ENCODE data around the gene AHSG.
A peak's percentile ranks its signal among the peaks of the same experiment; 100 is the strongest.

The AHSG gene

DNA sequence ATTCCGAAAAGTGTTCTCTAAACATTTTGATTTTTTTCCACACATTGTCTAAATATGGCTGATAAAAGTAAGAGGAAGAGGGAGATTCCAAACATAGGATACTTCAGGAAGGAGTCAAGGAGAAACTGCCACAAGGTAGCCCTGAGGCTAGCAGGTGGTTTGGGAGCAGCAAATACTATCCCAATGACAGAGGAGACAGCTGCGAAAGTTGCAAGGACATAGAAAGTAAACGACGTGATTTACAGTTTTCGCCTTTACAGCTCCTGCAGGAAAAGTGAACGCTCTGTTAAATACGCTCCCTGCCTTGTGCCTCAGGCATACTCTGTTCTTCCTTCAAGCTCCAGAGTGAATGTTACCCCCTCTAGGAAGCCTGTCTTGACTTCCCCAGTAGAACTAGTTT lies 23.7 kb downstream of the AHSG start:
- no peak for DNase-seq
- intact Hi-C loops (cut with DNase I) = no loop called here

DNA sequence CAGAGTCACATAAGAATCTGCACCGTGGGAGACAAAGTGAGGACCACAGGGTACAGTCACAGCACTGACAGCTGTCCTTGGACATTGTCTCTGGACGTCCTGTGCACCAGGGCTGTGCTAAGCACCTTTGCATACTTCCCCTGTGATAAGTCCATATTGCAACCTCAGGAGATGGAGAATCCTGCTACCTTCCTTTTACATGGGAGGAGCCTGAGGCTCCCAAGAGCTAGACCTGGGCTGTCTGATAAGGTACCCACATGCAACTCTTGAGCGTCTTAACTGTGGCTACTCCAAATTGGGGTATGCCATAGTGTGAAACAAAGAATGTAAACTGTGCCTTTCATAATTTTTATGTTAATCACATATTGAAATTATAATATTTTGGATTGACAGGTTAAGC lies 24.8 kb downstream of the AHSG start:
- intact Hi-C loops (cut with DNase I) = no loop called here
- DNase-seq = no peak

DNA sequence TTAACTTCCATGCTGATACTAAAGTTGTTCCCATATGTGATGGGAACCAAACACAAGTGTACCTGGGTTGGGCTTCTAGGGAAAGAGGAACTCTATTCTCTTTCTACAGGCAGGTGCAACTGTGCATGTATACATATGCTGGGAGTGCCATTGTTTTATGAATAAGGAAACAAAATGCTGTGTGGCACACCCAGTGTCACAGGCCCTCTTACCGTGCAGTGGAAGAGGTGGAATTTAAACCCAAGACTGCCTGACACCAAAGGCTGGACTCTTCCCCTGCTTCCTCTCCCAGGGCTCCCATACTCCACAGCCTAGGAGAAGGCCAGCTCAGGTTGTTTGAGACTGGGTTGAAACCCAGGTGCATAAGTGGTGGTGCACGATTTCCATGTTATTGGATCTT lies 25.4 kb downstream of the AHSG start:
- no peak for DNase-seq
- intact Hi-C loops (cut with DNase I) = no loop called here

DNA sequence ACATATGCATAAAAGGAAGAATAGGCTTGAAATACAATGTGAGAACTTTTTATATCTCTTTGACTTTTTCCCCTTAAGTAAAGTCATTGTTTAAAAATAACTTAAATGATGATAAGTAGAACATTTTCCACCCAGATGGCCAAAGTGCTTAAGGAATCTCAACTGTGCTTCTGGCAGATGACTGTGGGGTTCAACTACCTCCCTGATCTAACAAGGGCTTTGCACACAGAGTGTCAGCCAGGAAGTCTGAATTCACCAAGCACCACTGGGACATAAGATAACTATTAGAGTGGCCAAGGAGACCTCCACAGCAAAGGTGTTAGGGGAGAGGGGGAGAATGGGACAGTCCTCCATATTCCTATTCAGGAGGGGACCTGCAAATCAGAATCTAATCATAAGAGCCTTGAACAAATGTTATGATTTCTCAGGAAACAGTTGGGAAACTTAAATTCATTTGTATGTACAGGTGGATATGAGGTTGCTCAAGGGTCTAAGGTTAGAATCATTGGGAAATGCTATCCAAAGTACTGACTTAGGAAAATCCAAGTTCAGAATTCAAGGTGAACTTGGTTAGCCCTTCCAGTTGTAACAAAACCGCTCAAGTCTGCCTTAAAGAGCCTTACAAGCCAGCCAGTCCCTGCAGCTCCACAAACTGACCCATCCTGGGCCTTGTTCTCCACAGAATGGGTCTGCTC lies 27.1 kb downstream of the AHSG start, which contains the start of gene FETUB:
Gene FETUB (plus strand): TSS at position 622 of the 695 bp plus-strand sequence. CDS start 62 bp downstream, at position 684.
- intact Hi-C loops (cut with DNase I) = no loop called here

DNA sequence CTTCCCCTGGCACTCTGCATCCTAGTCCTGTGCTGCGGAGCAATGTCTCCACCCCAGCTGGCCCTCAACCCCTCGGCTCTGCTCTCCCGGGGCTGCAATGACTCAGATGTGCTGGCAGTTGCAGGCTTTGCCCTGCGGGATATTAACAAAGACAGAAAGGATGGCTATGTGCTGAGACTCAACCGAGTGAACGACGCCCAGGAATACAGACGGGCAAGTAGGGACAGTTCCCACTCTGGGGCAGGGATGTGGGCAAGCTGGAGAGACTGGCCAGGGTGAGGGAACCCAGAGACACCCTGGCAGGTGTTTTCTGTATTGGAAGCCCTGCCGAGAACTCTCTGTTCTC lies 27.6 kb downstream of the AHSG start:
- peak in 5 of 10 donors; percentile 21 to 85 (median 35) for DNase-seq
- intact Hi-C loops (cut with DNase I) = no loop called here

More for the DNA sequence above, 27.1 kb downstream of the AHSG start, which contains the start of gene FETUB:
- DNase-seq = no peak

DNA sequence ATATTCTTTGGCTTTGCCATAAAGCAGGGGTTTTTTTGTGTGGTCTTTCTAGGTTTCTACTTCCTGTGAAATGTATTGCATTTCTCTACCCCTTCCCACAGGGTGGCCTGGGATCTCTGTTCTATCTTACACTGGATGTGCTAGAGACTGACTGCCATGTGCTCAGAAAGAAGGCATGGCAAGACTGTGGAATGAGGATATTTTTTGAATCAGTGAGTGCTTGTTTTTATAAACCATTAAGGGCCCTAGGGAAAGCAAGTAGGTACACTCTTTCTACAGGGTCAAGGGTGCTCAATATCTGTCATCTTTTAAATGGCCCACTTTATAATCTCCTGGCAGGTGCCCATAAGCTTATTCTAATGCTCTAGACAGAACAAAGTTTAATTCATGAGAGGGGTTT lies 28.1 kb downstream of the AHSG start:
- intact Hi-C loops (cut with DNase I) = no loop called here
- no peak for DNase-seq

DNA sequence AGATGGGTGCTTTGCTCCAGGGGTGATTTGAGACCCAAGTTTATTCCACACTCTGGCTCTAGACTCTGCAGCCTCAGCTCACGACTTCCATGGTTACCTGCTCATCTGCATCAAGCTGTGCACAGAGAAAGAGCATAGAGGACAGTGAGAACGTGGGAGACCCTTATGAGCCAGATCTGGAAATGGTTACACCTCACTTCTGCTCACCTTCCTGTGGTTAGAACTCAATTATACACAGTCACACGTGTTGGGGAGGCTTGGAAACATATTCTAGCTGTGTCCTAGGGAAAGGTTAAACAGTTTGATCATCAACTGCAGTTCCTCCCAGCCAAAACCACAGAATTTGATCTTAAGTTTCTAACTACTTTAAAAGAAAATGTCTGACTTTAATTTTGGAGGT lies 29.2 kb downstream of the AHSG start:
- DNase-seq = no peak
- intact Hi-C loops (cut with DNase I) = no loop called here

DNA sequence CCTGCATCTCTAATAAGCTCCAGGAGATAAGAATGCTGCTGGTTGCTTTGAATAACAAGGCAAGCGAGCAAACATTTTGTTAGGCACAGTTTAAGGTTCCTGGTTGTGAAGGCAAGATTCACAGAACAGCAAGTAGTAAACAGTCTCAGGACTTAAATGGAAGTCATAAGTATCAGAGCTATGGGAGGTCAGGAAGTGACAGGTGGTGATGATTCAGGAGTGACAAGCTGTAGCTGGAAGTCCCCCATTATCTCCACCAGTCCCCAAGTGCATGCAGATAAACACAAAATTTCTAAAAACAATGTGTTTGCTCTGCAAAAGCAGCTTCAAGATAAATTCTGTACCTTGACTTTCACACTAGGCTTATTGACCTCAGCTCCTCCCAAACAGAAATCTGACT lies 30.6 kb downstream of the AHSG start:
- intact Hi-C loops (cut with DNase I) = no loop called here
- DNase-seq = no peak

DNA sequence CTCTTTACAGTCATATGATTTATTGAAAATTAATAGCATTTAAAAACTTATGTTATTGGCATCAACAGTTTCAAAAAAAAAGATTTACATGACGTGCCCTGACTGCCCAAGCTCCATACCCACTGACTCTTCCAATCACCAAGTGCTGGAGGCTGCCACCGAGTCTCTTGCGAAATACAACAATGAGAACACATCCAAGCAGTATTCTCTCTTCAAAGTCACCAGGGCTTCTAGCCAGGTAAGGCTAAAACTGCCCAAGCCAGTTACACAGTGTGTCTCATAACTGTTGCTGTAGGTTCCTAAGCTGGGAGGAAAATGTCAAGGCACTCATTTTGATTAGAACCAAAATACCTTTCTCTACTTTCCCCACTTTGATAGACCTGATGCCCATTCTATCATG lies 31.8 kb downstream of the AHSG start:
- no peak for DNase-seq
- intact Hi-C loops (cut with DNase I) = no loop called here

DNA sequence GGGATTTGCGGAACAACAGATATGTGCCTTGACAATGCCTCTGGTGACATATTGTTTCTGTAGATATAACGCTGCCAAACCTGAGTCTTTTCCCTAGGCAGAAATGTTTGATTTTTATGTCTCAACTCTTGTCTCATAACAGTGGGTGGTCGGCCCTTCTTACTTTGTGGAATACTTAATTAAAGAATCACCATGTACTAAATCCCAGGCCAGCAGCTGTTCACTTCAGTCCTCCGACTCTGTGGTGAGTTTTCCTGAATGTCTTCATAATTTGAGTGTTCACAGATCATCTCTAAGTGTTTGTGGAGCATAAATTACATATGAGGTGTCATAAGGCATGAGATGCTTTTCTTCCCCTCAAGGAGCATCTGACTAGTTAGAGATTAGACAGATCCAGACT lies 33.2 kb downstream of the AHSG start:
- DNase-seq = no peak
- intact Hi-C loops (cut with DNase I) = no loop called here

DNA sequence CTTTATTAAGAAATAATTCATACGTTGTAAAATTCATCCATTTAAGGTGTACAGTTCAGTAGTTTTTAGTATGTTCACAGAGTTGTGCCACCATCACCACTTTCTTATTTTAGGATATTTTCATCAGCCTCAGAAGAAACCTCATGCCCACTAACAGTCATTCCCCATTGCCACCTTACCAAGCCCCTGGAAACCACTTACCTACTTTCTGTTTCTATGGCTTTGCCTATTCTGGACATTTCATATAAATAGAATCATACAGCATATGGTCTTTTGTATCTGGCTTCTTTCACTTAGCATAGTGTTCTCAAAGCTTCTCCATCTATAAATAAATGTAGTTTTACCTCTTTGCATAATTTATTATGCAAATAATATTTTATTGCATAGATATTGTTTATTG lies 34.0 kb downstream of the AHSG start:
- intact Hi-C loops (cut with DNase I) = no loop called here
- DNase-seq = no peak

DNA sequence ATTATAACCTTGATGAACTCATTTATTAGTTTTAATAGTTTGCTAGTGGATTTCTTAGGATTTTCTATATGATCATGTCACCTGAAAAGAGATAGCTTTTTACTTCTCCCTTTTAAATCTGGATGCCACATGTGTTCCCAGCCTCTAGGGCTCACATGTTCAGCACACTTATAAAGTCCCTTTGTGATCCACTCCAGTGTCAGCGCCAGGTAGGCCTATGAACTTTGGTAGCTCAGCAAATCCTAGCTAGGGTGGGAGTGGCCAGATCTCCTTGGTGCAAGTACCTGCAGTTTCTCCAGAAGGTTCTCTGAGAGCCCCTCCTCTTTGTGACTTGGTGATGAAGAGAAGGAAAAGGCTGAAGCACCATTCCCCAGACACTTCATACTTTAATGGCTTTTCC lies 36.0 kb downstream of the AHSG start:
- intact Hi-C loops (cut with DNase I) = no loop called here
- no peak for DNase-seq

DNA sequence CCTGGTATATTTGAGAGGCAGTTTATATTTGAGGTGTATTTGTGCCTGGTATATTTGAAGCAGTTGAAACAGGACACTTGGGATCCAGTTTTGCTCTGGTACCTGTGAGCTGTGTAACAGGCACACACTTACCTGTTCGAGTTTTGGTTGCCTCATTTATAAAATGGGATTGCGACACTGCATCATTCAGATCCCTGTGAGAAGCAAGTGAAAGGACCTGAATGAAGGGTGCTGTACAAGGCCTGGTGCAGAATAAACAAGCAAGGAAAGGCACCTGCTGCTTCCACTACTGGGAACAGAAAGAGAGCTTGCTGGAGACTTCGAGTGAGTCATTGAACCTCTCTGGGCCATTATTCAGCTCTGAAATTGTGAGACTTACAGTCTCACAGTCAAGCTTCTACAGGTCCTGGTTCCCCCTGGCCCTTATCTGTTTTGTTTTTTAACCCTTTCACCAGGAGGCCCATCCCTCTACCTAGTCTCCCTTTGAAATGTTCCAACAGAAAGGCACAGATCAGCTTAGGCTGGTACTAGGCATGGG lies 38.9 kb downstream of the AHSG start:
- intact Hi-C loops (cut with DNase I) = no loop called here
- no peak for DNase-seq

DNA sequence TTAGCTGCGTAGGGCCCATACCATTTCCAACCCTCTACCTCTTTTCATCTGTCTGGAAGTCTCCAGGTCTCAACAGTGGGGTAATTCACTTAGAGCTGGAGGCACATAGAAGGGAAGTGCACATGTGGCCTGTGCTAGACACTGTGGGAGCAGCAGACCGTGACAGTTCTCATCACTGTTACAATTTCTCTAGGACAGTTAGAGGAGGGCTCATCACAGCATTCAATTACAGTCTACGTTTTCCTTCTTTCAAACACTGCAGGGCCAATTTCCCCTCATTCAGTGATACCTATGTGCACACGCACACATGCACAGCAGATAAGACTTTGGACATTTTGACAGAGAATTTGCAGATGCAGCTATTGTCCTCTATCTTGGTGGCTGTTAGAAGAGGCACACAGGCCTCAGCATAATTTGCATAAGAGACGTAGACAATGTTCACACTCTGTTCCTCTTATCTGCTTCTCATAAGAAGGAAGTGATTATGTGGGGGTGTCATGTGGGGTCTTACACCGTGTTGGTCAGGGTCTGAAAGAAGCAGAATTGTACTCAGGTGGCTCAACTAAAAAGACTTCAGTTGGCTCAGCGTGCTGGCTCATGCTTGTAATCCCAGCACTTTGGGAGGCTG lies 40.3 kb downstream of the AHSG start:
- DNase-seq = no peak
- intact Hi-C loops (cut with DNase I) = no loop called here

DNA sequence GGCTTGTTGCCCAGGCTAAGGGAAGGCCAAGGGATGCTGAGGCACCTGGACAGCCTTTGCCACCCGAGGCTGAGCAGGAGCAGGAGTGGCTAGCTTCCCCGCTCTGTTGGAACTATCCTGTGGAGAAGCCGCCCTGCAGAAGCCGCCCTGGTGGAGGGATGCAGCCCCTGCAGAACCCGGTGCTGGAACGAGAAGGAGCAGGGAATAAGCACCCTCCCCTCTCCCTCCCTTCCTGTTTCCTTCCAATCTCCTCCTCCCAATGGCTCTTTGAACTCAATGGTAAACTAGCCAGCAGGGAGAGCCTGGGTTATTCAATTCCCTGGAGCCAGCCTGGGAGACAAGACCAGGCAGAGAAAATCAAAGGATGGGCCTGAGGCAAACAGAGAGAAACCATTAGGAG lies 41.1 kb downstream of the AHSG start:
- intact Hi-C loops (cut with DNase I) = no loop called here
- no peak for DNase-seq

DNA sequence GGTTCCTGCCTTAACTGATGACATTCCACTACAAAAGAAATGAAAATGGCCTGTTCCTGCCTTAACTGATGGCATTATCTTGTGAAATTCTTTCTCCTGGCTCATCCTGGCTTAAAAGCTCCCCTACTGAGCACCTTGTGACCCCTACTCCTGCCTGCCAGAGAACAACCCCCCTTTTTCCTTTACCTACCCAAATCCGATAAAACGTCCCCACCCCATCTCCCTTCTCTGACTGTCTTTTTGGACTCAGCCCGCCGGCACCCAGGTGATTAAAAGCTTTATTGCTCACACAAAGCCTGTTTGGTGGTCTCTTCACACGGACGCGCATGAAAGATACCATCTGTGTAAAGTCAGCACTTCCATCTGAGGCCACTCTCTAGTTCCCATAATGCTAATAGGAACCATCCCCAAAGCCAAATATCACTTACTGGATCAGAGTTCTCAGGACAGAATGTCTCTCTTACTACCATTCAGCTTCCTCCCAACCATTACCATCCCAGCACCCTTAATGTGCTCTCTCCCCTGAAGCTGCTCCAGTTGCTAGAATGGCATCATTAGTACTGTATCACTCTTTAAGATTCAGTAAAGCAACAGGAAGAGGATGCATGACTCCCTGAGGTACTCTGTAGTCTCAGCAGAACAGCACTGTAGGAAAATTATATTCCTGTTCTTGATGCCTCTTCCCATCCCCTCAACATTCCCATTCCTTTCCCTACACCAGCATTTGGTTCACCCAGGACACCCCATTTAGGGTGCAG lies 50.7 kb downstream of the AHSG start:
- intact Hi-C loops (cut with DNase I) = no loop called here
- no peak for DNase-seq

DNA sequence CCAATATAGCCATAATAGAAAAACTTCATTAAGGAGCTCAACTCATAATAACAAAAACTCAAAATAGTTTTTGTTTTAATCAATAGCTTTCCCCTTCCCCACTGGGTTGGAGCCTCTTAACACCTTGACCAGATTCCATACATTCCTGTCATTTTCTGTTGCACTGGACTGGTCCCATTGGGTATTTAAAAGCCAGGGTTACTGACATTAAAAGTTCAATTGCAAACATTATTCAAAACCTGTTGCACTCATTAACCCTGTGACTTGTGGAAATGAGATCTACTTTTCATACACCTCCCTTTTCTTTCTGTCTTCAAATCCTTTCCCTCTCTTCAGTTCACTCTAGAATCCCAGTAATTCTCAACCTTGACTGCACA lies 51.2 kb downstream of the AHSG start:
- intact Hi-C loops (cut with DNase I) = no loop called here
- DNase-seq = no peak

DNA sequence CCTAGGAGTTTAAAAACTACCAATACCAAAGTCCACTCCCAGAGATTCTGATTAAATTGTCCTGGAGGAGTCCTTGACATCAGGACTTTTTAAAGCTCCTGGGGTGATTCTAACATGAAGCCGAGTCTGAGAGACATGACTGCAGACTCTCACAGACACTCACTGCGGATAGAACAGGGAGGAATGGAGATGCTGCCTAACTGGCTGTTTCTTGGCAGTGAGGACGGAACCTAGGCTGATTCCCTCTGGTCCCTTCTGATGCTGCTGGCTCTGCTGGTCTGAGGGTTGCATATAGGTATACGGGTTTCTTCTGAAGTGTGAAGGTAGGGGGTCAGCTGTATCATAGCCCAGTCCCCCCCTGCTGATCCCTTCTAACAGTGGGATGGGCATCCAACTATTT lies 51.6 kb downstream of the AHSG start:
- no peak for DNase-seq
- intact Hi-C loops (cut with DNase I) = no loop called here

DNA sequence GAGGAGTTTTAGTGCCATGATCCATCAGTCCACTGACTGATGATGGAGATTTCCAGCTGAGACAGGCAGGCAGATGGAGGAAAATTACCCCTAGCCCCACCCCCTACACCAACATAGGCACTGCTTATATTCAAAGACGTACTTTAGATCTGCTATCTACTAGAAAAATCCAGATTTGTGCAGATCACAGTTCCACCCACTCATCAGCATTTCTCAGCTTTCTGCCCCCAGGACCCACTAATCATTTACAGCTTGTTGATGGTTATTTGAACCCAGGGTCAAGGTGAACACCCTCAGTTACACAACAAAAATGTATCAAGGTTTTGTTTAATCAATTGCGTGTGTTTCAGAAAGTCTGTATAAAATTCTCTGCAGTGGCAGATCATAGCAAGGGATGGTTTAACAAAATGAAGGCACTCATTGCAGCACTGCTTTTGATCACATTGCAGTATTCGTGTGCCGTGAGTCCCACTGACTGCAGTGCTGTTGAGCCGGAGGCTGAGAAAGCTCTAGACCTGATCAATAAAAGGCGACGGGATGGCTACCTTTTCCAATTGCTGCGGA lies 52.8 kb downstream of the AHSG start, which contains the start of gene HRG:
Gene HRG (plus strand): TSS at position 390 of the 564 bp plus-strand sequence. CDS start 18 bp downstream, at position 408.
- intact Hi-C loops (cut with DNase I) = no loop called here
- no peak for DNase-seq

DNA sequence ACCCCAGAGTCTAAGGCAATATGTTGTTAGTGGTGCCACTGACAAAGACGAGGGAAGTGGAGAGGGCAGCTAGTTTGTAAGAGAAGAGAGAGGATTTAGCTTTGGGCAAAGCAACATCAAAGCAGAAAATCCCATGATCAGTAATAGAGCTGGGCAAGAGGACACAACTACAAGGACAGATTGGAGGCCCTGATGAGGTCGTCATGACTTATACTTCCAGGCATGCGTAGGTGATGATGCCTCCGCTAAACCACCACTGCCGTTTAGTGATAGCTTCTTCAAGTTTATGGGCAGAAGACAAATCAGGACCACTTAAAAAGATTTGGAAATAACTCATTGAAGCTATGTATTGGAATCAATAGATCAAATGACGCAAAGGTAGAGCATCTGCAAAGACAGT lies 55.6 kb downstream of the AHSG start:
- no peak for DNase-seq
- intact Hi-C loops (cut with DNase I) = no loop called here

DNA sequence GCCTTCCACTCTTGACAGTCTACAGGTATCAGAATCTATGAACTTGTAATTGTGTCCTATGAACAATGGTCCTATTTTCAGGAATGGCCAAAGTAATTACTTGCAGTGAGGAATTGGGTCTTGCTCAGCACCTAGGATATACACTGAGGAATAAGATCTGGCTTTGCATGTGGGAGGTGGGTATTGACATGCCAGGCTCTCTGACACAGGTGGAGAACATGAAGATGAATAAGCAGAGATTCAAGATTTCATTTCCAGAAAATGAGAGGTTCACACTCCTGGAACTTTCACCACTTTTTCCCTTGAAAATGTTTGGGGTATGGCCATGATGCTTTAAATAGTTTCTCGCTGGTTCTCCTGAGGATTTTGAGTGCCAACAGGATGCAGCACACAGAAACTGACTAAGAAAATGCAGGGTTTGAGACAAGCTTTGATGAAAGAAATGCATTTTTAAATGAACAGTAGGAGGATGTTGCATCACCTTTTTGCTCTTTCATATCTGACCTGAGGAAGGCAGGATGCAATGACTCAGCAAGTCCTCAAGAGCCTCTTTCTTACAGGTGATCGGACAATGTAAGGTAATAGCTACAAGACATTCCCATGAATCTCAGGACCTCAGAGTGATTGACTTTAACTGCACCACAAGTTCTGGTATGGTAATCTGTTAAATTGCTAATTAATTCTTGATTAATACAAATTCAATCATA lies 56.7 kb downstream of the AHSG start:
- intact Hi-C loops (cut with DNase I) = no loop called here
- no peak for DNase-seq

Measured in posterior cingulate gyrus (tissue), 11 donors.